PC-3 (cell line): ENCODE data around the gene HPCAL4.

ENCODE experiments used
- EZH2 ChIP-seq: fragments of 300-600 bp; sonication (generic); IDR thresholded peaks from one replicate; pipeline ENCODE4 v1.6.1; 2017; ENCODE audit warnings: antibody characterized with exemption, mild to moderate bottlenecking, low read length; ENCODE audit not compliant: unreplicated experiment
- TF ChIP-seq, protein P1 (sequence below): fragments of 300-600 bp; sonication (generic); conservative IDR thresholded peaks from 2 replicates; pipeline ENCODE4 v1.5.1; 2017; ENCODE audit warnings: antibody characterized with exemption, low read depth, mild to moderate bottlenecking, low read length

GRCh38 chr1:39675220-39675619, 16.0 kb downstream of the HPCAL4 start:
- TF ChIP-seq, protein P1, sequence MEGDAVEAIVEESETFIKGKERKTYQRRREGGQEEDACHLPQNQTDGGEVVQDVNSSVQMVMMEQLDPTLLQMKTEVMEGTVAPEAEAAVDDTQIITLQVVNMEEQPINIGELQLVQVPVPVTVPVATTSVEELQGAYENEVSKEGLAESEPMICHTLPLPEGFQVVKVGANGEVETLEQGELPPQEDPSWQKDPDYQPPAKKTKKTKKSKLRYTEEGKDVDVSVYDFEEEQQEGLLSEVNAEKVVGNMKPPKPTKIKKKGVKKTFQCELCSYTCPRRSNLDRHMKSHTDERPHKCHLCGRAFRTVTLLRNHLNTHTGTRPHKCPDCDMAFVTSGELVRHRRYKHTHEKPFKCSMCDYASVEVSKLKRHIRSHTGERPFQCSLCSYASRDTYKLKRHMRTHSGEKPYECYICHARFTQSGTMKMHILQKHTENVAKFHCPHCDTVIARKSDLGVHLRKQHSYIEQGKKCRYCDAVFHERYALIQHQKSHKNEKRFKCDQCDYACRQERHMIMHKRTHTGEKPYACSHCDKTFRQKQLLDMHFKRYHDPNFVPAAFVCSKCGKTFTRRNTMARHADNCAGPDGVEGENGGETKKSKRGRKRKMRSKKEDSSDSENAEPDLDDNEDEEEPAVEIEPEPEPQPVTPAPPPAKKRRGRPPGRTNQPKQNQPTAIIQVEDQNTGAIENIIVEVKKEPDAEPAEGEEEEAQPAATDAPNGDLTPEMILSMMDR: no peak
- TF ChIP-seq EZH2: no peak
